GM19397 (cell line): ENCODE data around the gene SCYGR4.
"Not testable (repeated sequence)": the region's sequence is repeated elsewhere in the genome, so short reads cannot be mapped to it uniquely, and the experiment has no call there.

Source experiments
- ATAC-seq: cut with Tn5 transposase; IDR thresholded peaks from one replicate; pipeline ENCODE4 v1.9.1; 2021; ENCODE audit warnings: mild to moderate bottlenecking, moderate library complexity; ENCODE audit not compliant: unreplicated experiment

SCYGR4 gene, protein sequence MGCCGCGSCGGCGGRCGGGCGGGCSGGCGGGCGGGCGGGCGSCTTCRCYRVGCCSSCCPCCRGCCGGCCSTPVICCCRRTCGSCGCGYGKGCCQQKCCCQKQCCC

GRCh38 chr2:227617316-227618230 is at the start of gene SCYGR4:
TSS of gene SCYGR4 (plus strand) at chr2:227617498. CDS start at chr2:227617498, 0 bp downstream.
- no peak for ATAC-seq

- ATAC-seq: no peak
Measured at GRCh38 chr2:227568852-227569169, 48.5 kb upstream of the SCYGR4 start.

DNA sequence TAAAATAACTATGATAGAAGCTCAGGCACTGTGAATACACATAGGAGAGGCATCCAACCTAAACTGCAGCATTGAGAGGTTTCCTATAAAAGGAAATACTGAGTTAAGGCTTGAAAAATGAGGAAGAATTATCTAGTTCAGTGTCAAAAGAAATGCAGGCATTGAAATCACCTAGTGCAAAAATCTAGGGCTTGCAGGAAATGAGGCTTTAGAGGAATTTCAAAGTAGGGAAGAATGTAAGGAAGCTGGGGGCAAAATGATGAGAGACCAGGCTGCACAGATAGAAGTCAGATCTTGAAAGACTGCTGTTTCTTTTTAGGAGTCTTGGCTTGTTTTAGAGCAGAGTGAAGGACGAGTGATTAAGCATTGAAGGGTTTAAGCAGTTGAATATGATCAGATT is 46.7 kb upstream of the SCYGR4 start:
- no peak for ATAC-seq

GRCh38 chr2:227576110-227576509 is 41.2 kb upstream of the SCYGR4 start:
- ATAC-seq: no peak

- no peak for ATAC-seq
Measured at GRCh38 chr2:227576812-227577211, 40.5 kb upstream of the SCYGR4 start.

DNA sequence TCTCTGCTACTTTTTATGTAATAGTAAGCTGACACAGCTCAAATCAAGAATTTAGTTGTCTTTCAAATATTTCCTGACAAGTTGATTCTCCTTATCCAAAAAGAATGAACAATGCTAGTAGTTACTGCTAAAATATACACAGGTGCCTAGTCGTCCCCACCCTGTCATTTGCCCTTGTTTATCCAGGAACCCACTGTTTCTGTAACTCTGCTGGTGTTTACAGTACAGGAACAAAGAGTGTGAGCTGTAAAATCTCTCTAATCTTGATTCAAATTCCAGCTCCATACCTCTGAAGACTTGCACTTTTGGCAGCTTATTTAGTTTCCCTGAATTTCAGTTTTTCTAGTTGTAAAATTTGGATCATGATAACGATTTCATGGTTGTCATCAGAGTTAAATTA is 39.7 kb upstream of the SCYGR4 start:
- ATAC-seq: no peak

- ATAC-seq: no peak
Measured at GRCh38 chr2:227578642-227579041, 38.7 kb upstream of the SCYGR4 start.

GRCh38 chr2:227579791-227580190 is 37.5 kb upstream of the SCYGR4 start:
- no peak for ATAC-seq

DNA sequence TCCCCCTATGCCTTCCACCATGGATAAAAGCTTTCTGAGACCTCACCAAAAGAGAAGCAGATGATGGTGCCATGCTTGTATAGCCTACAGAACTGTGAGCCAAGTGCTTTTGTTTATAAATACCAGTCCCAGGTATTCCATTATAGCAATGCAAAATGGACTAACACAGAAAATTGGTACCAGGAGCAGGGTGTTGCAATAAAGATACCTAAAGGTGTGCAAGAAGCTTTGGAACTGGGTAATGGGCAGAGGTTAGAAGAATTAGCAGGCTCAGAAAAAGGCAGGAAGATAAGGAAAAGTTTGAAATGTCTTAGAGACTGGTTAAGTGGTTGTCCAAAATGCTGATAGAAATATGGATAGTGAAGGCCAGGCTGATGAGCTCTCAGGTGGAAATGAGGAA is 34.9 kb upstream of the SCYGR4 start:
- no peak for ATAC-seq

- no peak for ATAC-seq
Measured at GRCh38 chr2:227592694-227593387, 24.5 kb upstream of the SCYGR4 start.

DNA sequence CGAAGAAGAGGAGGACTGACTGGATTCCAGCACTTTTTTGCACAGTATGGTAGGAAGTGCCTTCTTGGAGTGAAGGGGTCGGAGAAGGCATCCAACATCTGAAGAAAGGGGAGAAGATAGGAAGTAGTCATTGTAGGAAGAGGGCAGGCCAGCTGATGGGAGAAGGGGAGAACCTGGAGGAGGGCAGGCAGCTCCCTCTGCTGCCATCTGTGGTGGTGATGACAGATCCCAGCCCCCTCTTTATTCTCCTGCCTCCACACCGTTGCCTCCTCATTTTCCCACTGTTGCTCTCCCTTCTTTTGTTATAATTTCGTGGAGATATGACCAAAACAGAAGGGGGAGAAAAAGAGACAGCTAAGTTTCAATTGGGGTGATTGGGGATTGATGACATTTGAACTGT is 21.5 kb upstream of the SCYGR4 start:
- ATAC-seq: no peak

GRCh38 chr2:227597036-227597435 is 20.3 kb upstream of the SCYGR4 start:
- no peak for ATAC-seq

DNA sequence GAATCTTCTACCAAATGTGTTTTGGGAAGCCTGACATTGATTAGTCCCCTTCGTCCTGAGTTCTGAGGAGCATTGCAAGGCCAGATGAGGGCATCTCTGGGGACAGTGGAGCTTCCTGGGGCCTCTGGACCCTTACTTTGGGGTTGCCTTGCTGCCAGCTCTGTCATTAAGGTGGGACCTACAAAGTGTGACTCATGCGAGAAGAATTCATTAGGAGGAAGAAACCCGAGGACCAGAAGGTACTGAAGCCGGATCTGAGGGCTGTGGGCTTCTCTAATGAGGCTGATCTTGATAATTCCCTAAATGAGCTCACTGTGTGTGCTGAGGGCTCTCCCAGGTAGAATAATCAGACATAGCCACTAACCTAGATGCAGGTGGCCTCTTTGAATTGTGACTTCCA is 19.3 kb upstream of the SCYGR4 start:
- no peak for ATAC-seq

- ATAC-seq: not testable (repeated sequence)
Measured at GRCh38 chr2:227598835-227599503, 18.3 kb upstream of the SCYGR4 start, which contains the start of gene SCYGR2. TSS of gene SCYGR2 (plus strand) at chr2:227598893. CDS start at chr2:227598893, 0 bp downstream.

GRCh38 chr2:227602358-227602757 is 14.9 kb upstream of the SCYGR4 start:
- no peak for ATAC-seq

- no peak for ATAC-seq
Measured at GRCh38 chr2:227606476-227606875, 10.8 kb upstream of the SCYGR4 start.

DNA sequence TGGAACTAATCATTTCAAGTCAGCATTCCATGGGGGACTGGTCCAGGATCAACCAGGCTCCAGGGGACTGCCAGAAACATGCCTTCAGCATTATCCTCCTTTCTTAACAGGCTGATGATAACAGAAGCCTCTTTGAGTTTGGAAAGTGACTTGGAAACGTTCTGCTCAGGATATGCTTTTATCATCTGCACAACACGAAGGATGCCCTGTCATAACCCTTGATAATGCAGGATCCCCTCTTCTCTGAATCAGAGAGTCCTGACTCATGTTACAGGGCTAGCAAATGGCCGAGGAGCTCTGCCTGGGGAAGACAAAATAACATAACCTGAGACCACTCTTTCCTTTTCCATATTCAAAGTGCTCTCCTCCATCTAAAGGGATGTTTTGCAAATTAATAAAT is 9.4 kb upstream of the SCYGR4 start:
- ATAC-seq: no peak

GRCh38 chr2:227608561-227609338 is 8.5 kb upstream of the SCYGR4 start:
- peak; percentile 50 for ATAC-seq

GRCh38 chr2:227610123-227610522 is 7.2 kb upstream of the SCYGR4 start:
- no peak for ATAC-seq

DNA sequence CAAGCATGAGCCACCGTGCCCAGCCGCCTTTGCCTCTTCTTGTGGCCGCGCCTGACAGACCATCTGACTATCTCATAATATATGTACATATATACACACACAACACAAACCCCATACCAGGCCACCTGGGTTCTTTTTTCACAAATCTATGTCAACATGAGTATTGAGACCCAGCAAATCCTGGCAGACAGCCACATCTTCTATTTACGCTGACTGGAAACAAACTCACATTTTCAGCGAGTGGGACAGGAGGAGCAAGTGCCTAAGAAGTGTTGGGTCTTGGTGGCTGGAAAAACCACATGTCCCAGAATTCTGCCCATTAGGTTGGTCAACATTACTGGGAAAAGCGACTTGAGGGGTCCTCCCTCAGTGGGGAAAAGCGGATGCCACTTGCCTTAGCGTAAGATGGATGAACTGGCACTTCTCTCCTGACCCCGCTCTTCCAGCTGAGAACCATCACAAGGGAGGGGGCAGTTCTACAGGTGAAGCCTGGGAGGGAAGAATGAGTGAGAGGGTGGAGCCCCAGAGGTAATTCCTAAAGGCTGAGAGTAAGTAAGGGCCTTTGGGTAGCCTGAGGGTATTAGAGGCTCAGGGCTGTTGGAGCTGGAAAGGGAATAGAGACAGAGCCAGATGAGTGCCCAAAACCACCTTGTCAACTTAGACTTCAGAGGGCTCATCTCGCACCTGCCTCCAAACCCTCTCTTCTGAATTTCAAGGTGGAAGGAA is 4.6 kb upstream of the SCYGR4 start:
- ATAC-seq: no peak
